Thoracic aorta (tissue), 2 donors: ENCODE measurements around the gene MAD1L1. TPM values are rescaled to one million over a fixed set of nuclear protein-coding genes. Genes with fewer than 3 reads are reported as not detected.

Experiments
- ATAC-seq: fragments of 150-250 bp; one replicate; pipeline ENCODE4 v1.8.0; 2017; ENCODE audit warnings: low read depth; ENCODE audit not compliant: insufficient number of reproducible peaks, low FRiP score
- DNase-seq: peaks from one replicate; pipeline ENCODE4 v3.0.0-alpha.2; 2020; ENCODE audit warnings: low spot score
- H3K27ac ChIP-seq, 2 donors: fragments of 200-600 bp; sonication (generic); 1 replicate in 1 of 2; 2 replicates in 1 of 2; pipeline ENCODE4 v1.5.1; 2016; ENCODE audit warnings: mild to moderate bottlenecking in 2 of 2, moderate library complexity in 2 of 2
- H3K27me3 ChIP-seq: fragments of 200-600 bp; sonication (generic); replicated peaks from 2 replicates; pipeline ENCODE4 v1.6.0; 2016; ENCODE audit warnings: mild to moderate bottlenecking; ENCODE audit not compliant: insufficient read depth
- H3K36me3 ChIP-seq: fragments of 200-600 bp; sonication (generic); one replicate; pipeline ENCODE4 v1.5.1; 2016
- H3K4me1 ChIP-seq, 2 donors: fragments of 200-600 bp; sonication (generic); 1 replicate in 1 of 2; 2 replicates in 1 of 2; pipeline versions ENCODE4 v1.5.1 to v1.6.0; 2016; ENCODE audit warnings: low read depth in 2 of 2, mild to moderate bottlenecking in 1 of 2; ENCODE audit not compliant: control insufficient read depth in 1 of 2
- H3K4me3 ChIP-seq: fragments of 200-600 bp; sonication (generic); 2 replicates; pipeline ENCODE4 v1.5.1; 2016; ENCODE audit warnings: mild to moderate bottlenecking
- H3K9me3 ChIP-seq: fragments of 200-600 bp; sonication (generic); 2 replicates; pipeline ENCODE4 v1.5.1; 2016
- total RNA-seq, 2 donors: library from RNA; depleted of rRNA; stranded (reverse); fragments of >200 nt; gene quantifications; one replicate each; pipeline versions ENCODE4 v1.1.0 to v1.2.3, GENCODE V29; 2016
- TF ChIP-seq, protein P1 (sequence below): fragments of 200-600 bp; sonication (generic); IDR thresholded peaks from one replicate; pipeline ENCODE4 v1.5.1; 2019; ENCODE audit warnings: antibody characterized with exemption

Gene MAD1L1
- total RNA-seq, 2 donors from 2014 or later = 27.4 to 41.3 TPM

GRCh38 chr7:2251841-2252771, 19.4 kb upstream of the MAD1L1 start:
- Histone ChIP-seq H3K27ac (no peak overlapping the region), H3K9me3 (no peaks in the 10 kb centered on the region), H3K4me3 (no peak overlapping the region), H3K4me1 (peaks cover 12 to 14% of the 10 kb centered on the region in 2 donors), H3K36me3 (no peaks in the 10 kb centered on the region), H3K27me3 (no peaks in the 10 kb centered on the region)
- ATAC-seq (no peak), DNase-seq (no peak)
- TF ChIP-seq, protein P1, sequence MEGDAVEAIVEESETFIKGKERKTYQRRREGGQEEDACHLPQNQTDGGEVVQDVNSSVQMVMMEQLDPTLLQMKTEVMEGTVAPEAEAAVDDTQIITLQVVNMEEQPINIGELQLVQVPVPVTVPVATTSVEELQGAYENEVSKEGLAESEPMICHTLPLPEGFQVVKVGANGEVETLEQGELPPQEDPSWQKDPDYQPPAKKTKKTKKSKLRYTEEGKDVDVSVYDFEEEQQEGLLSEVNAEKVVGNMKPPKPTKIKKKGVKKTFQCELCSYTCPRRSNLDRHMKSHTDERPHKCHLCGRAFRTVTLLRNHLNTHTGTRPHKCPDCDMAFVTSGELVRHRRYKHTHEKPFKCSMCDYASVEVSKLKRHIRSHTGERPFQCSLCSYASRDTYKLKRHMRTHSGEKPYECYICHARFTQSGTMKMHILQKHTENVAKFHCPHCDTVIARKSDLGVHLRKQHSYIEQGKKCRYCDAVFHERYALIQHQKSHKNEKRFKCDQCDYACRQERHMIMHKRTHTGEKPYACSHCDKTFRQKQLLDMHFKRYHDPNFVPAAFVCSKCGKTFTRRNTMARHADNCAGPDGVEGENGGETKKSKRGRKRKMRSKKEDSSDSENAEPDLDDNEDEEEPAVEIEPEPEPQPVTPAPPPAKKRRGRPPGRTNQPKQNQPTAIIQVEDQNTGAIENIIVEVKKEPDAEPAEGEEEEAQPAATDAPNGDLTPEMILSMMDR = no peak

- H3K36me3 ChIP-seq = no peaks in the 10 kb centered on the region
- no peaks in the 10 kb centered on the region for H3K27me3 ChIP-seq
- DNase-seq = no peak
- H3K4me1 ChIP-seq = peaks cover 12 to 14% of the 10 kb centered on the region in 2 donors
- TF ChIP-seq, protein P1 = no peak
- H3K9me3 ChIP-seq = no peaks in the 10 kb centered on the region
- ATAC-seq = no peak
- no peak overlapping the region for H3K4me3 ChIP-seq
- no peak overlapping the region for H3K27ac ChIP-seq
Observed at GRCh38 chr7:2251381-2251780, 18.6 kb upstream of the MAD1L1 start.

GRCh38 chr7:2249744-2250323, 17.1 kb upstream of the MAD1L1 start:
- ATAC-seq = no peak
- Histone ChIP-seq H3K27ac (peak overlapping the region in 1 of 2 donors; percentile 73), H3K4me3 (no peak overlapping the region), H3K36me3 (no peaks in the 10 kb centered on the region), H3K9me3 (no peaks in the 10 kb centered on the region), H3K27me3 (no peaks in the 10 kb centered on the region), H3K4me1 (peaks cover 12 to 14% of the 10 kb centered on the region in 2 donors)
- DNase-seq = no peak
- TF ChIP-seq, protein P1 = no peak

DNA sequence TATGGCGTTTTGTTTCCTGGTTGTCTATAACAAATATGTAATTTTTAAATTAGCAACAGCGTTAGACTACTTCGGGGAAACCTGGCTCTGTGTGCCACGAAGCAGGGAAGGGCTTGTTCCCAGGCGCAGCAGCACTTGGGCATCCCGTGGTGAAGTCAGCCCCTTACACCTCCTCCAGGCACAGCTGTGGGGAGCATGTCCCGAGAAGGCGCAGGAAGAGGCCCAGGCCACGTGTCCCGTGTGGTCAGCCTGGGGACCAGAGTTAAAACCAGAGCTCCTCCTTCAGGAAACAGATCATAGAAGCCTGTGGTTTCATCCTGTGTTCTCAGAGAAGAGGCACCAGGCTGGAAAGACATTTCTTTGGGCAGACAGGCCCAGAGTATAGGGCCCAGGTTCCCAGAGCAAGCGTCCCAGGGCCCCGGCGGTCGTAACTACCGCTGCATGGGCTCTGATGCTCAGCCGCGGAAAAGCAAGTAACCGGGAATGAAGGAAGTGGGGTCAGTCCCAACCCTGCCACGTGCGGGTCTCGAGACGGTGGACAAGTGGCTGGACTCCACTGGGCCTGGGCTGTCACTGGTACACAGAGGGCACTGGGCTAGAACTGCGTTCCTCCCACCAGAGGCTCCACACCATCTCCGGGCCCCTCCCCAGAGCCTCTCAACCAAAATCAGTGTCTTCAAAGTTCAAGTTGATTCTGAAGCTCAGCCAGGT, 16.4 kb upstream of the MAD1L1 start:
- Histone ChIP-seq H3K27me3 (no peaks in the 10 kb centered on the region), H3K36me3 (no peaks in the 10 kb centered on the region), H3K4me3 (peak overlapping the region; percentile 39), H3K9me3 (no peaks in the 10 kb centered on the region), H3K27ac (peak overlapping the region; percentile 66 to 73), H3K4me1 (peaks cover 12 to 14% of the 10 kb centered on the region in 2 donors)
- ATAC-seq (no peak), DNase-seq (no peak)
- TF ChIP-seq, protein P1 = no peak
